Measurements from ENCODE around the gene DPM2.

GRCh38 chr9:127945942-127946341 lies 8.3 kb upstream of the DPM2 start:
- TF ChIP-seq, protein P1, sequence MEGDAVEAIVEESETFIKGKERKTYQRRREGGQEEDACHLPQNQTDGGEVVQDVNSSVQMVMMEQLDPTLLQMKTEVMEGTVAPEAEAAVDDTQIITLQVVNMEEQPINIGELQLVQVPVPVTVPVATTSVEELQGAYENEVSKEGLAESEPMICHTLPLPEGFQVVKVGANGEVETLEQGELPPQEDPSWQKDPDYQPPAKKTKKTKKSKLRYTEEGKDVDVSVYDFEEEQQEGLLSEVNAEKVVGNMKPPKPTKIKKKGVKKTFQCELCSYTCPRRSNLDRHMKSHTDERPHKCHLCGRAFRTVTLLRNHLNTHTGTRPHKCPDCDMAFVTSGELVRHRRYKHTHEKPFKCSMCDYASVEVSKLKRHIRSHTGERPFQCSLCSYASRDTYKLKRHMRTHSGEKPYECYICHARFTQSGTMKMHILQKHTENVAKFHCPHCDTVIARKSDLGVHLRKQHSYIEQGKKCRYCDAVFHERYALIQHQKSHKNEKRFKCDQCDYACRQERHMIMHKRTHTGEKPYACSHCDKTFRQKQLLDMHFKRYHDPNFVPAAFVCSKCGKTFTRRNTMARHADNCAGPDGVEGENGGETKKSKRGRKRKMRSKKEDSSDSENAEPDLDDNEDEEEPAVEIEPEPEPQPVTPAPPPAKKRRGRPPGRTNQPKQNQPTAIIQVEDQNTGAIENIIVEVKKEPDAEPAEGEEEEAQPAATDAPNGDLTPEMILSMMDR (IDR thresholded peaks at IDR 0.05; ENCODE audit: insufficient read depth, low read depth, low read length), result no peak
- TF ChIP-seq EZH2 (IDR thresholded peaks at IDR 0.05; ENCODE audit: insufficient read depth, low read length), result no peak
